SKM-1 treated with dmso at 0.1 percent for 144 hours (cell line): ENCODE measurements around the gene KHK.

ENCODE experiments used
- DNase-seq: peaks from one replicate; lab custom pipeline; 2025; ENCODE audit not compliant: unreplicated experiment; lab: John Stamatoyannopoulos, UW

The KHK gene

GRCh38 chr2:27080603-27080936, 6.0 kb upstream of the KHK start:
- DNase-seq: no peak

- DNase-seq: no peak
These were observed 4.4 kb upstream of the KHK start for GRCh38 chr2:27081984-27082772.

GRCh38 chr2:27082773-27083409, 3.7 kb upstream of the KHK start:
- no peak for DNase-seq

GRCh38 chr2:27083410-27084296, 2.9 kb upstream of the KHK start:
- no peak for DNase-seq

- no peak for DNase-seq
These were observed 2.1 kb upstream of the KHK start for GRCh38 chr2:27084297-27085061.

GRCh38 chr2:27085062-27085672, 1.4 kb upstream of the KHK start:
- no peak for DNase-seq

- peak; percentile 12 for DNase-seq
These were observed 891 bp upstream of the KHK start for GRCh38 chr2:27085673-27086089.

- DNase-seq: peak; percentile 89
These were observed 365 bp upstream of the KHK start for GRCh38 chr2:27086090-27086723.

GRCh38 chr2:27087823-27088410, 1.3 kb downstream of the KHK start:
- no peak for DNase-seq

- no peak for DNase-seq
These were observed 2.1 kb downstream of the KHK start for GRCh38 chr2:27088634-27089033.

GRCh38 chr2:27089111-27089954, 2.8 kb downstream of the KHK start:
- no peak for DNase-seq

GRCh38 chr2:27091746-27092695, 5.4 kb downstream of the KHK start:
- DNase-seq: no peak

- no peak for DNase-seq
These were observed 6.3 kb downstream of the KHK start for GRCh38 chr2:27092696-27093429.

- no peak for DNase-seq
These were observed 7.1 kb downstream of the KHK start for GRCh38 chr2:27093430-27094352.

GRCh38 chr2:27094353-27094984, 7.9 kb downstream of the KHK start:
- DNase-seq: no peak

- DNase-seq: no peak
These were observed 8.8 kb downstream of the KHK start for GRCh38 chr2:27095427-27095744.
